ENCODE measurements around the gene PKD1.

Gene PKD1

DNA sequence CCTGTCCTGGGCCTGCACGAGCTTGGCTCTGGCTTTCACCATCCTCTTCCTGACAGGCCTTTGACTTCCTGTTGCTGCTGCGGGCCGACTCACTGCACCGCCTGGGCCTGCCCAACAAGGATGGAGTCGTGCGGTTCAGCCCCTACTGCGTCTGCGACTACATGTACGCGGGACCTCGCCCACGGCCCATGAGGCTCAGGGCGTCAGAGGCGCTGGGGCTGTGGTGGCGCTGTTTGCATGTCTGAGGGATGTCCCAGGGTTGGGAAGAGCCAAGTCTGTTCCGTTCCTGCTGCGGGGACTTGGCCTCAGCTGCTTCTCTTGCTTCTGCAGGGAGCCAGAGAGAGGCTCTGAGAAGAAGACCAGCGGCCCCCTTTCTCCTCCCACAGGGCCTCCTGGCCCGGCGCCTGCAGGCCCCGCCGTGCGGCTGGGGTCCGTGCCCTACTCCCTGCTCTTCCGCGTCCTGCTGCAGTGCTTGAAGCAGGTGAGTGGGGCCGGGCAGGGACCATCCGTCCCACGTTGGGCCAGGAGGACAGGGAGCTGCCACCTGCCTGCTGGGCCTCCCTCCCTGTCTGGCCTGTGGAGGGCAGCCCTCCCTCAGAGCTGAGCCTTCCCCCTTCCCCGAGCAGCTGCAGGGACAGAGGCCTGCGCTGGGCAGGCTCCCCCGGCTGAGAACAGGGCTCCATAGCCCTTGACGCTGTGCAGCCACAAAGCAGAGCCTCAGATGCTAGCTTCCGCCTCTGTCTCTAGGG, 64.1 kb downstream of the PKD1 start:
- TF ChIP-seq, protein P1, sequence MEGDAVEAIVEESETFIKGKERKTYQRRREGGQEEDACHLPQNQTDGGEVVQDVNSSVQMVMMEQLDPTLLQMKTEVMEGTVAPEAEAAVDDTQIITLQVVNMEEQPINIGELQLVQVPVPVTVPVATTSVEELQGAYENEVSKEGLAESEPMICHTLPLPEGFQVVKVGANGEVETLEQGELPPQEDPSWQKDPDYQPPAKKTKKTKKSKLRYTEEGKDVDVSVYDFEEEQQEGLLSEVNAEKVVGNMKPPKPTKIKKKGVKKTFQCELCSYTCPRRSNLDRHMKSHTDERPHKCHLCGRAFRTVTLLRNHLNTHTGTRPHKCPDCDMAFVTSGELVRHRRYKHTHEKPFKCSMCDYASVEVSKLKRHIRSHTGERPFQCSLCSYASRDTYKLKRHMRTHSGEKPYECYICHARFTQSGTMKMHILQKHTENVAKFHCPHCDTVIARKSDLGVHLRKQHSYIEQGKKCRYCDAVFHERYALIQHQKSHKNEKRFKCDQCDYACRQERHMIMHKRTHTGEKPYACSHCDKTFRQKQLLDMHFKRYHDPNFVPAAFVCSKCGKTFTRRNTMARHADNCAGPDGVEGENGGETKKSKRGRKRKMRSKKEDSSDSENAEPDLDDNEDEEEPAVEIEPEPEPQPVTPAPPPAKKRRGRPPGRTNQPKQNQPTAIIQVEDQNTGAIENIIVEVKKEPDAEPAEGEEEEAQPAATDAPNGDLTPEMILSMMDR (IDR thresholded peaks at IDR 0.05; ENCODE audit: low read depth, low read length, missing control alignments) = no peak
- no peak overlapping the region for H3K4me3 ChIP-seq (replicated peaks; ENCODE audit: low read depth, low read length)
- DNase-seq (ENCODE audit: extremely low read depth, low read depth) = no peak

DNA sequence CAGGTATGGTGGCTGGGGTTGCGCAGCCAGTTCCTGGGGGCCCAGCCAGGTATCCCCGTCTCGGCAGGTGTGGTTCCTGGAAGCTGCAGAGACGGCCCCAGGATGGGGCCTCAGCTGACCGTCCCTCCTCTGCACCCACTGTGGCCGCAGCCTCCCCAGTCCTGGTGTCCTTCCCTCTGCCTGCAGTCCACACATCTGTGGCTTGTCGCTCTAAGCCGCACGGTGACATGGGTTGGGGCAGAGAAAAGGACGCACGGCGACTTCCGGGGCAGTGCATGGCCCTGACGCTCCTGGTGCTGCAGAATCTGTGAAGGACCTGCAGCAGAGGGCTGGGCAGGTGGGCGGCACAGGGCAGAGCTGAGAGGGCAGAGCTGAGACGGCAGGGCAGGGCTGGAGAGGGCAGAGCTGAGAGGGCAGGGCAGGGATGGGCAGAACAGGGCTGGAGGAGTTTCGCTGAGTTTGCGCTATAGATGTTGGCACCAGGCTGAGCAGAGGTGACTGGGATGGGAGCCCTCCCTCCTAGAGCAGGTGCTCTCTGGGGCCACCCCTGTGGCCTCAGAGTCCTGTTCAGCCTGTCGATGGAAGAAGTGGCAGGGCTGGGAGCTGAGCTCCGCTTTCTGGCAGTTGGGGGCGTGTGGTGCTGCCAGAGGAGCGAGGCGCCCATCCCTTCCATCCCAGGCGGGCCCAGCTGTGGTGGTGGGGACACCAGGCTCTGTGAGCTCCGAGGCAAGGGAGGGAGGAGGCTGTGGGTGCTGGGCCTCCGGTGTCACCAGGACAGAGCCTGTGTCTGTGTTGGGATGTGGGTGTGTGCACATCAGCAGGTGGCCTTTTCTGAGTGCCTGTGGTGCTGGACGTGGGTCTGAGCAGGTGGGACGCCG, 64.9 kb downstream of the PKD1 start:
- TF ChIP-seq, protein P1 (IDR thresholded peaks at IDR 0.05; ENCODE audit: low read depth, low read length, missing control alignments) = no peak
- no peak for DNase-seq (ENCODE audit: extremely low read depth, low read depth)
- no peak overlapping the region for H3K4me3 ChIP-seq (replicated peaks; ENCODE audit: low read depth, low read length)

DNA sequence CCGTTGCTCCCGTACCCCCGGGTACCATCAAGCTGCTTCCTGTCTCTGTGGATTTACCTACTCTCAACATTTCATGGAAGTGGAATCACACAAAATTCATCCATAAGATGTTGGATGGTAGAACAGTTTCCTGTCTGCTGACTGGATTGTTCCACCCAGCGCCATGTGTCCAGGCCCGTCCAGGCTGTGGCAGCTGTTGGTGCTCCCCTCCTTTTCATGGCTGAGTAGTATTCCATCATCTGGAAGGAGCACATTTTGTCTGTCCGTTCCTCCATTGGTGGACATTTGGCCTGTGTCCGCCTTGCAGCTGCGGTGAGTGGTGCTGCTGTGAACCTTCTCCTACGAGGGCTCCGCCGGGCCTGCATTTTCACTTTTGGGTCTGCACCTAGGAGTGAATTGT, 69.6 kb downstream of the PKD1 start:
- no peak for DNase-seq (ENCODE audit: extremely low read depth, low read depth)
- no peak overlapping the region for H3K4me3 ChIP-seq (replicated peaks; ENCODE audit: low read depth, low read length)
- TF ChIP-seq, protein P1 (IDR thresholded peaks at IDR 0.05; ENCODE audit: low read depth, low read length, missing control alignments) = no peak

DNA sequence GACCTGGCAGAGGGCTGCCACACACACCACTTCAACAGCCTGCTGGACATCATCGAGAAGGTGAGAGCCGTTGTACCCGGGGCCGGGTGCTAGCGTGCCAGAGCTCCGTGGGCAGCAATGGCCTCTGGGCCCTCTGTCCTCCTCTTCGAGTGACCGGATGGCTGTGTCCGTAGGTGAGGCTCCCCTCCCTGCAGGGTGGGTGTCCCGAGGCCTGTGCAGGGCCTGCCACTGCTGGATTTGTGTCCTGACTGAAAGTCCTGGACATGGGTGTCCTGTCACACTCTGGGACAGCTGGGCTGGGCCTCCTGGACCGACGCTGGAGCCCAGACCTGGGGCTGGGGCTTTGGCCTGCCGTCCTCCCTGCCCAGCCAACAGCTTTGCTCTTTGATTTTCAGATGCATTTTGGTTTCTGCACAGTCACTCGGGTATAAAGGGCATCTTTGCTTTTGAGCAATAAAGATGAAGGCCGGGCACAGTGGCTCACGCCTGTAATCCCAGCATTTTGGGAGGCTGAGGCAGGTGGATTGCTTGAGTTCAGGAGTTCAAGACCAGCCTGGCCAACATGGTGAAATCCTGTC, 71.2 kb downstream of the PKD1 start:
- TF ChIP-seq, protein P1 (IDR thresholded peaks at IDR 0.05; ENCODE audit: low read depth, low read length, missing control alignments) = no peak
- no peak overlapping the region for H3K4me3 ChIP-seq (replicated peaks; ENCODE audit: low read depth, low read length)
- DNase-seq (ENCODE audit: extremely low read depth, low read depth) = no peak

DNA sequence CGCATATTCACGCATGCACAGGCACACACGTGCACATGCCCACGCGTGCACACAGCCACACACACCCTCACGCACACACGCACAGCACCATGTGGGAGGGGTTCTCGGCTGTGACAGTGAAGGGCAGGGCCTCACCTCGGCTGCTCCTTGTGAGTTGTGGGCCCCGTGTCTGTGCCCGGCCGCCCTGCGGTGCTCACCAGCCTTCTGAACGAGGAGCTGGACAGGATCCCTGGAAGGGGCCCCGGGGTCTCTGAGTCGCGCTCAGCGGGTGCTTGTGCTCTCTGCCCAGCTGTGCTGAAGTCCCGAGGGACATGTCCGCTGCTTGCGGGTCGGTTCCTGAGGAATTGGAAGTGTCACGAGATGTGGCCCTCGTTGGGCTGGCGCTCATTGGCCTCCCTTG, 71.8 kb downstream of the PKD1 start:
- TF ChIP-seq, protein P1 (IDR thresholded peaks at IDR 0.05; ENCODE audit: low read depth, low read length, missing control alignments) = no peak
- no peak overlapping the region for H3K4me3 ChIP-seq (replicated peaks; ENCODE audit: low read depth, low read length)
- no peak for DNase-seq (ENCODE audit: extremely low read depth, low read depth)

DNA sequence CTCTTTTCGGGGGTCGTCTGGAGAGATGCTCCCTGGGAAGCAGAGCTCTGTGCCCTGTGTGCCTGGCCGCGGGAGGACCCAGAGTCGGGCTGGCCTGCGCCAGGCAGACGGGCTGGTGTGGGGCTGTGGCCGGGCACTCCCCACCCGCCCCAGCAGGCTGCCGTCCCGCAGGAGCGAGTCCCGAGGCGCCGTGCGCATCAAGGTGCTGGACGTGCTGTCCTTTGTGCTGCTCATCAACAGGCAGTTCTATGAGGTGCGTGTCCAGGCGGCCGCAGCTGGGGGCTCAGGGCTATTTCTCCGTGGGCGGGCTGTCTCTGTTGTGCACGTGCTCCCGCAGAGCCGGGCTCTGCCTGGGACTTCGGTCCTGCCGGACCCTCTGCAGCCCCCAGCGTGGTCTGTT, 72.9 kb downstream of the PKD1 start:
- no peak for DNase-seq (ENCODE audit: extremely low read depth, low read depth)
- TF ChIP-seq, protein P1 (IDR thresholded peaks at IDR 0.05; ENCODE audit: low read depth, low read length, missing control alignments) = no peak

More for the DNA sequence above, 72.9 kb downstream of the PKD1 start:
- H3K4me3 ChIP-seq (replicated peaks; ENCODE audit: low read depth, low read length) = no peak overlapping the region
